ENCODE measurements around the gene RPL7A. TPM values are rescaled to one million over a fixed set of nuclear protein-coding genes. Genes with fewer than 3 reads are reported as not detected.

RPL7A gene
- total and polyA plus RNA-seq, 2 of the 13 experiments (the other 11 are each of a cell fraction or from before 2014, with no cell fraction given) = 2,401 to 2,938 TPM

- TF ChIP-seq ZFP37 (CRISPR knock-in tag; IDR thresholded peaks at IDR 0.05; ENCODE audit: borderline replicate concordance) = no peak
- no peak for TF ChIP-seq ZNF276 (CRISPR knock-in tag; IDR thresholded peaks at IDR 0.05; ENCODE audit: low read depth)
- no peak for TF ChIP-seq NFRKB (IDR thresholded peaks at IDR 0.05)
- TF ChIP-seq FLYWCH1 (CRISPR knock-in tag; IDR thresholded peaks at IDR 0.05) = no peak
Measured at GRCh38 chr9:133389025-133389557, 41.1 kb downstream of the RPL7A start (continued).

GRCh38 chr9:133389562-133389961 is 41.5 kb downstream of the RPL7A start:
- Histone ChIP-seq H3K27me3 (ENCODE audit: control insufficient read depth in 1 of 2, insufficient read depth in 2 of 2, low read length in 2 of 2) (no peaks in the 10 kb centered on the region), H3K79me2 (ENCODE audit: insufficient read depth, low read length) (no peaks in the 10 kb centered on the region), H3K9me3 (ENCODE audit: low read length) (no peaks in the 10 kb centered on the region), H3K4me1 (ENCODE audit: insufficient read depth, low read length) (peaks cover 86% of the 10 kb centered on the region), H4K20me1 (ENCODE audit: insufficient read depth, low read length) (no peaks in the 10 kb centered on the region), H3K36me3 (replicated peaks in 1 of 2; ENCODE audit: control insufficient read depth in 1 of 2, insufficient read depth in 2 of 2, low read length in 2 of 2) (no peaks in the 10 kb centered on the region), H3K9ac (ENCODE audit: insufficient read depth, low read depth, low read length) (no peak overlapping the region), H3K27ac (ENCODE audit: extremely low read length, insufficient read depth, low read length) (no peak overlapping the region), H2AFZ (ENCODE audit: low read length) (no peak overlapping the region), H3K4me3 (replicated peaks in 1 of 3; ENCODE audit: insufficient read depth in 1 of 3, low read depth in 2 of 3, low read length in 3 of 3) (no peak overlapping the region), H3K4me2 (ENCODE audit: low read depth, low read length) (no peak overlapping the region)
- ATAC-seq (no peak), FAIRE-seq (no peak), DNase-seq (ENCODE audit: low spot score) (no peak)
- WGBS (ENCODE audit: low lambda C conversion rate) = 76% methylated on average over 12 of the region's 13 CpGs
- in situ Hi-C loops (cut with HindIII; ENCODE audit: extremely low pct_ligation_motif_present, low pct_unique_long_range_greater_than_20kb) (no loop called here), intact Hi-C loops (cut with micrococcal nuclease; ENCODE audit: unreplicated experiment) (no loop called here)
- no TSS peak for BruUV-seq (replicated peaks)
- ChIA-PET POLR2A (interaction anchor here (1.2 kb wide), 1 partner anchor 13 kb away, joined by 3 read pairs; the partner anchor contains the start of gene STKLD1), CTCF (ENCODE audit: low intra/inter-chr PET ratio, low total read pairs) (no interaction called here)
- TF ChIP-seq SOX5 (CRISPR knock-in tag; IDR thresholded peaks at IDR 0.05; ENCODE audit: borderline replicate concordance) = no peak
- no peak for TF ChIP-seq CBX2 (IDR thresholded peaks at IDR 0.05; ENCODE audit: low read depth, low read length)
- no peak for TF ChIP-seq CBX2 (CRISPR knock-in tag; IDR thresholded peaks at IDR 0.05; ENCODE audit: low read depth)
- TF ChIP-seq ZNF788 (CRISPR knock-in tag; IDR thresholded peaks at IDR 0.05; ENCODE audit: borderline replicate concordance) = no peak
- no peak for TF ChIP-seq ELF1 (CRISPR knock-in tag; IDR thresholded peaks at IDR 0.05)
- TF ChIP-seq ZNF12 (CRISPR knock-in tag; IDR thresholded peaks at IDR 0.05) = no peak
- TF ChIP-seq DMTF1 (CRISPR knock-in tag; IDR thresholded peaks at IDR 0.05) = no peak
- TF ChIP-seq SMAD1 (CRISPR knock-in tag; IDR thresholded peaks at IDR 0.05; ENCODE audit: borderline replicate concordance, low read depth) = no peak
- no peak for TF ChIP-seq THAP11 (CRISPR knock-in tag; IDR thresholded peaks at IDR 0.05)
- no peak for TF ChIP-seq ZNF800 (CRISPR knock-in tag; IDR thresholded peaks at IDR 0.05)
- no peak for TF ChIP-seq IRF1 (CRISPR knock-in tag; IDR thresholded peaks at IDR 0.05; ENCODE audit: low read depth)
- no peak for TF ChIP-seq GLMP (CRISPR knock-in tag; IDR thresholded peaks at IDR 0.05; ENCODE audit: borderline replicate concordance)

Data from HepG2 (cell line).